Thyroid gland (tissue), 4 donors: ENCODE measurements around the gene SLC24A1. TPM values are rescaled to one million over a fixed set of nuclear protein-coding genes. Genes with fewer than 3 reads are reported as not detected.
"Not testable (repeated sequence)": the region's sequence is repeated elsewhere in the genome, so short reads cannot be mapped to it uniquely, and the experiment has no call there.

Experiments
- DNase-seq, 2 donors: peaks; one replicate each; pipeline ENCODE4 v3.0.0-alpha.2; 2019
- H3K27ac ChIP-seq, 3 donors: fragments of 200-600 bp; sonication (generic); 1 replicate in 2 of 3; 2 replicates in 1 of 3; pipeline ENCODE4 v1.5.1; 2016 to 2019; ENCODE audit warnings: mild to moderate bottlenecking in 1 of 3, moderate library complexity in 1 of 3
- H3K27me3 ChIP-seq: fragments of 200-600 bp; sonication (generic); one replicate; pipeline ENCODE4 v1.5.1; 2019
- H3K36me3 ChIP-seq, 2 donors: fragments of 200-600 bp; sonication (generic); one replicate each; pipeline ENCODE4 v1.5.1; 2016 to 2019
- H3K4me1 ChIP-seq, 2 donors: fragments of 200-600 bp; sonication (generic); one replicate each; pipeline ENCODE4 v1.5.1; 2017 to 2019
- H3K4me3 ChIP-seq, 3 donors: fragments of 200-600 bp; sonication (generic); replicated peaks in 1 of 3; 1 replicate in 2 of 3; 2 replicates in 1 of 3; pipeline ENCODE4 v1.5.1; 2016; ENCODE audit warnings: mild to moderate bottlenecking in 1 of 3
- H3K9me3 ChIP-seq: fragments of 200-600 bp; sonication (generic); one replicate; pipeline ENCODE4 v1.5.1; 2017
- CTCF ChIP-seq, 6 experiments: fragments of 200-600 bp in 3 of 6; fragments of 450-650 bp in 3 of 6; sonication (generic) in 3 of 6; IDR thresholded peaks; one replicate each; pipeline ENCODE4 v1.5.1; 2016 to 2019; ENCODE audit warnings: antibody characterized with exemption in 6 of 6, mild to moderate bottlenecking in 2 of 6, inconsistent platforms in 1 of 6, moderate library complexity in 1 of 6
- POLR2A ChIP-seq, 2 donors: fragments of 450-650 bp; IDR thresholded peaks; one replicate each; pipeline ENCODE4 v1.6.1; 2017; ENCODE audit warnings: antibody characterized with exemption in 2 of 2, mild to moderate bottlenecking in 2 of 2, moderate library complexity in 1 of 2
- WGBS, 2 donors: methylation state at CpG; one replicate each; pipeline ENCODE4 v1.1.5; 2017; 5-methylcytosine and 5-hydroxymethylcytosine counted together
- intact Hi-C: fragments of 100-400 bp; cut with DNase I; formaldehyde crosslinking; loops from one replicate; pipeline ENCODE4 v1.15.1; 2023
- total RNA-seq, 4 donors: library from RNA; depleted of rRNA; stranded (reverse); fragments of >200 nt; gene quantifications; one replicate each; pipeline ENCODE4 v1.2.3, GENCODE V29; 2016

The SLC24A1 gene
- total RNA-seq, 4 donors from 2014 or later: 10.6 to 23.5 (median 13.0) TPM

- 86% methylated on average over 6 of the region's 6 CpGs for WGBS, 2 donors
- H3K4me1 ChIP-seq: peaks cover 15 to 18% of the 10 kb centered on the region in 2 donors
- TF ChIP-seq CTCF (IDR thresholded peaks at IDR 0.05): no peak
- no peaks in the 10 kb centered on the region for H3K9me3 ChIP-seq
- no peak for DNase-seq
- no peak overlapping the region for H3K4me3 ChIP-seq
- no peaks in the 10 kb centered on the region for H3K36me3 ChIP-seq
- intact Hi-C loops: no loop called here
- no peak overlapping the region for H3K27ac ChIP-seq
- H3K27me3 ChIP-seq: no peaks in the 10 kb centered on the region
Observed at GRCh38 chr15:65612949-65613744, 8.6 kb upstream of the SLC24A1 start.

GRCh38 chr15:65615887-65616286 is 5.9 kb upstream of the SLC24A1 start:
- 87 to 90% methylated on average over 1 of the region's 1 CpG for WGBS, 2 donors
- H3K4me3 ChIP-seq, H3K9me3 ChIP-seq, H3K36me3 ChIP-seq, H3K4me1 ChIP-seq, H3K27ac ChIP-seq, intact Hi-C loops, DNase-seq, H3K27me3 ChIP-seq: not testable (repeated sequence)

- Histone ChIP-seq H3K4me1 (no peaks in the 10 kb centered on the region), H3K4me3 (no peak overlapping the region), H3K36me3 (no peaks in the 10 kb centered on the region), H3K27ac (no peak overlapping the region), H3K27me3 (no peaks in the 10 kb centered on the region), H3K9me3 (no peaks in the 10 kb centered on the region)
- DNase-seq: no peak
- intact Hi-C loops: no loop called here
- 59% methylated on average over 5 of the region's 5 CpGs for WGBS, 2 donors
- TF ChIP-seq POLR2A (IDR thresholded peaks at IDR 0.05) (no peak), CTCF (IDR thresholded peaks at IDR 0.05) (no peak)
Observed at GRCh38 chr15:65618560-65619109, 3.1 kb upstream of the SLC24A1 start.

- intact Hi-C loops: no loop called here
- Histone ChIP-seq H3K9me3 (no peaks in the 10 kb centered on the region), H3K4me1 (no peaks in the 10 kb centered on the region), H3K27ac (no peak overlapping the region), H3K36me3 (peaks cover 6 to 9% of the 10 kb centered on the region in 2 donors), H3K4me3 (no peak overlapping the region), H3K27me3 (no peaks in the 10 kb centered on the region)
- 82 to 84% methylated on average over 5 of the region's 5 CpGs for WGBS, 2 donors
- TF ChIP-seq POLR2A (IDR thresholded peaks at IDR 0.05) (no peak), CTCF (IDR thresholded peaks at IDR 0.05) (no peak)
- no peak for DNase-seq
Observed at GRCh38 chr15:65619626-65620290, 2.0 kb upstream of the SLC24A1 start.

GRCh38 chr15:65620833-65621232 is 905 bp upstream of the SLC24A1 start:
- no peaks in the 10 kb centered on the region for H3K27me3 ChIP-seq
- intact Hi-C loops: no loop called here
- H3K9me3 ChIP-seq: no peaks in the 10 kb centered on the region
- no peak overlapping the region for H3K27ac ChIP-seq
- no peak for TF ChIP-seq POLR2A (IDR thresholded peaks at IDR 0.05)
- no peak for TF ChIP-seq CTCF (IDR thresholded peaks at IDR 0.05)
- H3K4me3 ChIP-seq: no peak overlapping the region
- no peak for DNase-seq
- no peaks in the 10 kb centered on the region for H3K4me1 ChIP-seq
- WGBS, 2 donors: 90 to 92% methylated on average over 2 of the region's 2 CpGs
- H3K36me3 ChIP-seq: peaks cover 6 to 11% of the 10 kb centered on the region in 2 donors
